GM19372 (cell line): ENCODE data around the gene PAOX.
"Not testable (repeated sequence)": the region's sequence is repeated elsewhere in the genome, so short reads cannot be mapped to it uniquely, and the experiment has no call there.

Experiments used
- ATAC-seq: cut with Tn5 transposase; IDR thresholded peaks from one replicate; pipeline ENCODE4 v1.9.1; 2021; ENCODE audit warnings: mild to moderate bottlenecking, low read depth, moderate library complexity; ENCODE audit not compliant: unreplicated experiment

PAOX gene

DNA sequence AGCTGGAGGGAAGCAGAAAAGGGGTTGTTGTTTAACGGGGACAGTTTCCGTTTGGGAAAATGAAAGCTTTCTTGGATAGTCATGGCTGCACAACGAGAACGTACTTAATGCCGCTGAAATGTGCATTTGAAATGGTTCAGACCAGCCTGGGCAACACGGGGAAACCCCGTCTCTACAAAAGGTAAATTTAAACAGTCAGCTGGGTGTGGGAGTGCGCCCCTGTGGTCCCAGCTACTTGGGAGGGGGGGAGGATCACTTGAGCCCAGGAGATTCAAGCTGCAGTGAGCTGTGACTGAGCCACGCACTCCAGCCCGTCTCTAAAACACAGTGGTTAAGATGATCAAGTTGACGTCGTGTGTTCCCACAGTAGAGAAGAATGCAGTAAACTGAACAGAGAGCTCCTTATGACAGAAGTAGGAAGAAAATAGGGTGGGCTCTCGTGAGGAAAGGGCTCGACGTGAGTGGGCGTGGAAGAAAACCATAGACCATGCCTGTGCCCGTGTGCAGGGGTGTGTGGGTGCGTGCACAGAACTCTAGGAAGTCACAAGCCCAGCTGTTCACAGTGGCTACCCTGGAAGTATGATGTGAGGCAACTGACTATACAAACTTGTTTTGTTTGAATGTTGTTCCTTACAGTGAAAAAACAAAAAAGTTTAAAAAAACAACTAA lies 17.2 kb upstream of the PAOX start:
- ATAC-seq, result no peak

DNA sequence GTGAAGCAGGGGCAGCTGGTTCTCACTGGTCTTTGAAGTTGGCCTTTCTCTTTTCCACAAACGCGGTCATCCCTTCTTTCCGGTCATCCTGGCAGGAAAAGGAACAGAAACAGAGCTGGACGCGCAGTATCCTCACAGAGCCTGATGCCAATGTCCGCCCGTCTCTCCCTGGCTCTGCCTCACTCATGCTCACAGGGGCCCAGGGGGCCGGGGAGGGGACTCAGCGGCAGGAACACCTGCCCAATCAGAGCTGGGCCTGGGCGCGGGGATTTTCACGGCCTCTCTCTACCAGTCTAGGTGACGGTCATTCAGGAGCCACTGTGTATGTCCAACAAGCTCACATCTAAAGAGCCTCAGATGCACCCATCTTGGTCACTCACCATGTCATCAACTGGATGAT lies 16.2 kb upstream of the PAOX start:
- no peak for ATAC-seq

- ATAC-seq, result no peak
Measured at GRCh38 chr10:133364645-133365431, 14.2 kb upstream of the PAOX start.

DNA sequence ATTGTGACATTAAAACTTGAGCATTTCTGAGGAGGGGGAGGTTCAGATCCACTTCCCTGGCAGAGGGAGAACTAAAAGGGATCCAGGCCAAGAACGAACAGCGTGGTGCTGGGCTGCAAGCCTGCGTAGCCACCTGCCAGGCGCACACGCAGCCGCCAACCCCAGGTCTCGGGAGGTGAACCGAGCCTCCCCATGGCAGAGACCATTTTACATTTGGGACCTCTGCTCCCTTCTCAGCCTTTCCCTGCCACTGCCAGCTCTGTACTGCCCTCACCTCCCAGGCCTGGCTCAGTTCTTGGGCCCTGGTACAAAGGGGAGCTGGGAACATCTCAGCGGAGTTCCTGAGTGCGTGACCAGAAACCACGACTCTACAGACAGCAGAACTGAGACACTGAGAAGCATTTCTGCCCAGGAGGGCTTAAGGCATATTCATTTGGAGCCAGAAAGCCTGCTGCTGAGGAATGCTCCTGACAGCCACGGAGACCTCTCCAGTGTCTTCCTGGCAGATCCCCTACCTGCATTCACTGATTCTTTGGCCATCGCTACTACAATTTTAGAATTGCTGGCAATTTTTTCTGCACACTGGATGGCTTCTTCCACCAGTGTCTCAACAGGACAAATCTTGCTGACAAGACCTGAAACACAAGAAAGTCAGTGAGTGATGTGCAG lies 13.5 kb upstream of the PAOX start:
- ATAC-seq, result no peak

DNA sequence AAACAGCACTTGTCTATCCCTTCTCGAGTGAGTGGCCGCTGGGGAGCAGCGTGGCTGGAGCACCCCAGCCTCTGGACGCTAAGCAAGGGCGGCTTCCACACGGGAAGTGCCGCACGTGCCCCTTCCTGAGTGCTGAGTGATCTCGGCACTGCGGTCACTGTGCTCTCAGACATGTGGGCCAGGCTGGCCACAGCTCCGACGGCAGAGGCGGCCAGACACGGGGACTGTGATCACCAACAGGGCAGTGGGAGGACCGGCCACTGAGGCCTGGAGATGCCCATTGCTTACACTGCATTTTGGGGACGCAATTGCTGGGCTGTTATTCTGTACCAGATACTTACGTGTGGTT lies 13.0 kb upstream of the PAOX start:
- ATAC-seq, result no peak

- ATAC-seq, result no peak
Measured at GRCh38 chr10:133366751-133367150, 12.3 kb upstream of the PAOX start.

GRCh38 chr10:133367461-133367860 lies 11.6 kb upstream of the PAOX start:
- ATAC-seq, result not testable (repeated sequence)

- ATAC-seq, result no peak
Measured at GRCh38 chr10:133368153-133368552, 10.9 kb upstream of the PAOX start.

GRCh38 chr10:133370030-133370786 lies 8.9 kb upstream of the PAOX start:
- no peak for ATAC-seq

- ATAC-seq, result no peak
Measured at GRCh38 chr10:133372507-133372906, 6.6 kb upstream of the PAOX start.

GRCh38 chr10:133373174-133374090 lies 5.6 kb upstream of the PAOX start, which contains the start of gene ECHS1:
Gene ECHS1, minus strand, starts transcription at chr10:133373354. Its CDS starts 21 bp downstream, at chr10:133373333.
- peak; percentile 97 for ATAC-seq

DNA sequence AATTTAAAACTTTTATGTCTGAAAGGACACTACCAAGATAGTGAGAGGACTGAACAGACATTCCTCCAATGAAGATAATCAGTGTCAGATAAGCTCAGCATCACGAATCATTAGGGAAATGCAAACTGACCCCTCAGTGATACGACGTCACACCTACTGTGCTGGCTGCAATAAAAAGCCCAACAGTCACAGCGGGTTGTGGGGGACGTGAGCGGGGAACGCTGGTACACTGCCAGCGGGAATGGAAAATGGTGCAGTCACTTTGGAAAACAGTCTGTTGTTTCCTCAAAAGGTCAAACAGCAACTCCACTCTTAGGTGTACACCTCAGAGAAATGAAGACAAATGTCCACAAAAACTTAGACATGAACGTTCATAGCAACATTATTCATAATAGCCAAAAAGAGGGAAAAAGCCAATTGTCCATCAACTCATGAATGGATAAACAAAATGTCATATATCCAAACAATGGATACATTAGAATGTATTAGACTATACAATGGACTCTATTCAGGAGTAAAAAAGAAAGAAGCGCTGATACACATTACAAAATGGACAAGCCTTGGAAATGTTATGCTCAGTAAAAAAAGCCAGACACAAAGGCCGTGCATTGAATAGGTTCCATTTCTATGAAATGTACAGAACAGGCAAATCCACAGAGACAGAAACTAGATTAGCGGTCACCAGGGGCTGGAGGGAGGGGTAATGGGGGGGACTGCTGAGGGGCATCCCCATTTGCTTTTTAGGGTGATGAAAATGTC lies 3.5 kb upstream of the PAOX start:
- ATAC-seq, result no peak

- ATAC-seq, result not testable (repeated sequence)
Measured at GRCh38 chr10:133376183-133376582, 2.9 kb upstream of the PAOX start.

- no peak for ATAC-seq
Measured at GRCh38 chr10:133377025-133377817, 1.8 kb upstream of the PAOX start.

DNA sequence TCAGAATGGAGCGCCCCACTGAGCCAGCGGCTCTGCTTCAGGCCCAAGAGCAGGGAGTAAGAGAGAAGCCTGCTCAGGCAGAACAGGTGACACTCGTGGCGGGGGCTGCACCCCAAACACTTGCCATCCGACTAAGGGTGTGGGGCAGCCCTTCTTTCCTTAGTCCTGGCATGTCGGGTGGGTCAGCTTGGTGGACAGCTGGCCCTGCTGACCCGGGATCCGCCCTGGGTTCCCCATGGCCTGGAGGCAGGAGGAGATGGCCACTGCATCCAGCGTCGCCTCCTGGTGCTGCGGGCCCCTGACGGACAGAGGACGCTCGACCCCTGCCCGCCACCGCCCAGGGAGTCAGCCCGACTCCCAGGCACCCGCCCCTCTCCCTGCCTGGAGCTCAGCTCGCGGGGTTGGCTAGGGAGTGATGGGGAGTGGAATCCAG lies 1.2 kb upstream of the PAOX start:
- no peak for ATAC-seq

GRCh38 chr10:133378251-133379096 lies 588 bp upstream of the PAOX start:
- peak; percentile 50 for ATAC-seq
